Measurements from ENCODE around the gene NPFF.
"Not testable (repeated sequence)": the region's sequence is repeated elsewhere in the genome, so short reads cannot be mapped to it uniquely, and the experiment has no call there.

Gene NPFF

GRCh38 chr12:53506881-53507602 is at the start of gene NPFF:
TSS of gene NPFF (minus strand) at chr12:53507484. CDS start at chr12:53507474, 10 bp downstream.
- no peak for DNase-seq (ENCODE audit: low read depth)

GRCh38 chr12:53552361-53553327 is 45.4 kb upstream of the NPFF start:
- DNase-seq (ENCODE audit: low read depth): no peak

GRCh38 chr12:53551889-53552291 is 44.6 kb upstream of the NPFF start:
- DNase-seq (ENCODE audit: low read depth): no peak

GRCh38 chr12:53550595-53550994 is 43.3 kb upstream of the NPFF start:
- no peak for DNase-seq (ENCODE audit: low read depth)

GRCh38 chr12:53550131-53550530 is 42.8 kb upstream of the NPFF start:
- DNase-seq (ENCODE audit: low read depth): not testable (repeated sequence)

GRCh38 chr12:53548354-53548753 is 41.1 kb upstream of the NPFF start:
- DNase-seq (ENCODE audit: low read depth): not testable (repeated sequence)

GRCh38 chr12:53543539-53543938 is 36.3 kb upstream of the NPFF start:
- peak; percentile 4 for DNase-seq (ENCODE audit: low read depth)

- no peak for DNase-seq (ENCODE audit: low read depth)
Observed at GRCh38 chr12:53539526-53539925, 32.2 kb upstream of the NPFF start.

- DNase-seq (ENCODE audit: low read depth): no peak
Observed at GRCh38 chr12:53538209-53538689, 31.0 kb upstream of the NPFF start.

GRCh38 chr12:53536962-53537361 is 29.7 kb upstream of the NPFF start:
- DNase-seq (ENCODE audit: low read depth): no peak

GRCh38 chr12:53533471-53533870 is 26.2 kb upstream of the NPFF start:
- no peak for DNase-seq (ENCODE audit: low read depth)

- DNase-seq (ENCODE audit: low read depth): no peak
Observed at GRCh38 chr12:53532524-53533445, 25.5 kb upstream of the NPFF start.

GRCh38 chr12:53532021-53532420 is 24.7 kb upstream of the NPFF start:
- DNase-seq (ENCODE audit: low read depth): no peak

- DNase-seq (ENCODE audit: low read depth): no peak
Observed at GRCh38 chr12:53530920-53531319, 23.6 kb upstream of the NPFF start.

GRCh38 chr12:53530061-53530460 is 22.8 kb upstream of the NPFF start:
- DNase-seq (ENCODE audit: low read depth): no peak

GRCh38 chr12:53524476-53524875 is 17.2 kb upstream of the NPFF start:
- no peak for DNase-seq (ENCODE audit: low read depth)

GRCh38 chr12:53523131-53523530 is 15.8 kb upstream of the NPFF start:
- no peak for DNase-seq (ENCODE audit: low read depth)

GRCh38 chr12:53518381-53518780 is 11.1 kb upstream of the NPFF start:
- DNase-seq (ENCODE audit: low read depth): no peak

- DNase-seq (ENCODE audit: low read depth): no peak
Observed at GRCh38 chr12:53516758-53517455, 9.6 kb upstream of the NPFF start.

GRCh38 chr12:53515291-53515680 is 8.0 kb upstream of the NPFF start:
- DNase-seq (ENCODE audit: low read depth): no peak

- no peak for DNase-seq (ENCODE audit: low read depth)
Observed at GRCh38 chr12:53514628-53515290, 7.5 kb upstream of the NPFF start.
